ENCODE measurements around the gene C10orf88.

DNA sequence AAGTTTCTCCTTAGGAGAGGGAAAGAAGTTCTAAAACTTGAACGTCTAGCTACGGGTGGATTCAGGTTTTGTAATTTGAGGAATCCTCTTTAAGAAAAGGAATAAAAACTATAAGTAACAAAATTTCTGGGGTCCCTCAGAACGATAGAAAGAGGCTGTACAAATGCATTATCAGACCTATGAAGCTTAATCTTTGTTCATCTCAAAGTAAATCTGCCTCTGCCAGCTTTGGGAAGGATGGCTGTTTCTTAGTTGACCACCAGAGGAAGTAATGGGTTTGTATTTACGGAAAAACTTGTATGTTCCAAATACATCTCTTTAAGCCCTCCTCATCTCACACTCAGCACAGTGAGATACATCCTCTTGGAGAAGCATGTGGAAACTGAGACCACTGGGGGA lies 27.0 kb upstream of the C10orf88 start:
- TF ChIP-seq POLR2A (IDR thresholded peaks at IDR 0.05; ENCODE audit: low read length) (no peak), GATA1 (IDR thresholded peaks at IDR 0.05; ENCODE audit: low read depth, low read length) (no peak)

All from erythroblast (primary cell).